Measurements from ENCODE around the gene CSNK2B.
A peak's percentile ranks its signal among the peaks of the same experiment; 100 is the strongest.

The CSNK2B gene

DNA sequence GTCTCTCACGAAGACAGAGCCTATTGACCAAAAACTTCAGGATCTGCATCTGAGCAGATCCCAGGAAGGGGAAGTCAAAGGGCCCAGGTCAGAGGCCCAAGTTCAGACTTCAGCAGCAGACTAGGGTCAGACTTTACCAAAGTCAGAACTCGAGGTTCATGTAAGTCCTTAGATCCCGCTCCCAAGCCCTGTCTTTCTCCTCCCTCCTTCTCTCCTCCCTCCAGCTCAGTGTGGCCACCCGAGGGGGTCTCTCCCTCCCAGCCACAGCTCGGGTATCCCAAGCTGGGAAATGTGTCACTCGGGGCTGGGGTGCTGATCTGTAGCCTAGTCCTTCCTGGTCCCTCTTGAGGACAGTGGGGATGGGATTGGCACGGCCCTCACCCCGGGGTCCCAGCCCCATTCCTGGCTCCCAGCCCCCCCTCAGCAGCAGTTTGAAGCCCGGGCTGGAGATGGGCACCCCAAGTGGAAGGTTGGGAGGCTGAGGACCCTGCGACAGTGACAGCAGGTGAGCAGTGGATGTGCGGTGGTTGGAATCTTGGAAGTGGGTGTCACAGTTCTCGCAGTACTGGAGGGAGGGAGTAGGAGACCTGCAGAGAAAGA, 3.7 kb upstream of the CSNK2B start:
- no peak for DNase-seq

DNA sequence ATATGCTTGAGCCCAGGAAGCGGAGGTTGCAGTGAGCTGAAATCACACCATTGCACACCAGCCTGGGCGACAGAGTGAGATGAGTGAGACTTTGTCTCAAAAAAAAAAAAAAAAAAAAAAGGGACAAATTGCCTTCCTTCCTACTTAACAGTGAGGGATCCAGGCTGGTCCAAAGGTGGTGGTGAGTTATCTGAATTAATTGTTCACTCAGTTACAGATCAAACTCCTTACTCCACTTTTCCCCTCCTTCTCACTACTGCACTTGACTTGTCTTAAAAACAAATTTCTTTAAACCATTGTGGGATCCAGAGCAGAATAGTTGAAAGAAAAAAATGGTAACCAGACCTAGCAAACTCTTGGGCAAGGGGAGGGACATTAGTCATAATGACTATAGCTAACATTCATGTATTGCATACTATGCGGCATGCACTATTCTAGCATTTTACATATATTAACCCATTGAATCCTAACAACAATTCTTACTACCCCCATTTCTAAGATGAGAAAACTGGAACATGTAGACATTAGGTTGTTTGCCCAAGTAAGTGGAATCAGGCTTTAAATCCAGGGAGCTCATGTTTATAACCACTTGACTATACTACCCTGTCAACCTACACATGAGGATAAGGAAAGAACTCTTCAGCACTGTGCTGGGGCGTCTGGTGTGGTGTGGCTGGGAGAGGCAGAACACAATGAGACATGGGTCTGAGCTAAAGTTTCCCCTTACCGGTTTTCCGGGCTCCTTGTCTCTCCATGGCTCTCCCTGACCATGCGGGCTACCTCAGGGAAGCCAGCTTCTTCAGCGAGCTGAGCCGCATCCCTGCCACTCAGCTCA, 2.5 kb upstream of the CSNK2B start:
- DNase-seq, result no peak

DNA sequence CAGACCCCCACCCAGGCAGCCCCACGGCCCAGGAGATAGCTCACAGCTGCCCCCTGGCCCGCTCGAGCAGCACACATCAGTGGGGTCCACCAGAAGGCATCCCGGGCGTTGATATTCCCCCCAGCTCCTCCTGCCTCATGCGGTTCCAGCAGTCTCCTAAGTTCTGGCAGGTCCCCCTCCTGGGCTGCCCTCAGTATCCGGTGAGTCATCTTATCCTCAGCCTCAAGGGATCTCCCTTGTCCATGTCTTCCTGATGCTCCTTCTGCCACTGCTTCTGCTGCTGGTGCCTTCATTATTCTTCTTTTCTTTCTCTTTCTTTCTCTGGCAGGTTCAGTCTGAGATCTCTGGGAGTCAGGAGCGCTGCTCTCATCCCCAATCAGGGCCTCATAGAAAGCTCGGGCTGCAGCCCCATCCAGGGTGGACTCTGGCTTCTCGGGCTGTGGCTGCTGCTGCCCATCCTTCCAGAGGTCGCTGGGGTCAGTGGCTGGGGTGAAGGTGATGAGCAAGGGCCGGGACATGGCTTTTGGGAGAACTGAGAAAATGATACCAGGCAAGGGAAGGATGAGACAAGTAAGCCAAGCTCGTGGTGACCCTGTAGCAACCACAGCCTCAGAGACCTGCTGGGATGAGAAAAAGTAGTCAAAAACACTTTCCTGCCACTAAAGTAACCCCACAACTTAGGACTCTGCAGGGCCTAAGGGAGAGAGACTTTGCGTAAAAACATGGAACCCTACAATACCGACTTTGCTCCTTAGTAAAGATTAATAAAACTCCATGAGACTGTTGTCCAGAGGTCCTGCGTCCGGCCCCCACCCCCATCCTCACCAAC, 1.7 kb upstream of the CSNK2B start:
- no peak for DNase-seq

DNA sequence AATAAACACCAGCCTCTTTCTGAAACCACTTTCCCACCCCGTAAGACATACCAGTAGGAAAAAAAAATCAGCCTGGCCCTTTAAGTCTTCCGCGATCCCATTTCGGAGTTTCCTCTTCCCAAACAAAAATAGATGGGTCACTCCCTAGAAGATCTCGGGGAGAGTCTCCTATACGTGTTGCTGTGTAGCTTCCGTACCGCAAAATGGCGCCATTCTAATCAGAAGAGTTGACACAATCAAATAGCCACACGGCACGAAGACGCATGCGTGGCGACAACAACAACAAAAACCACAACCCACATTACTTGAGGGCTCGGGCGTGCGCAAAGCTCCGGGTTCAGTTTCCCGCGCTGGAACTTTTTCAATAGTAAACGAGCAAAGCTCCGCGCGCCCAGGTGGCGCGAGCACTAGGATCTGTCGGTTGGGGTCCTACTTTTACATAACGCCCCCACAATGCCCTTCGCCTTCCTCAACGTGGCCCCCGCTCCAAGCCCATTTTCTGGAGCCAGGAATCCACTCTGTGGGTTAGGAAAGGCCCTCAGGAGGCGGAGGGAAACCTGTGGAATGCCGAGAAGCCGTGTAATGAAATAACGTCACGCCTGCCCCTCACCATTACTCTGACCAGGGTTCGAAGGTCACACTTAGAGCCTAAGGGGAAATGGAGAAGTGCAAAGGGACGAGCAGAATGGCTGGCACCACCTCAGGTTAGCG, 935 bp upstream of the CSNK2B start, which contains the start of gene GPANK1:
TSS of gene GPANK1 (minus strand) at position 208 of the 711 bp plus-strand sequence. CDS start 519 bp downstream, outside the sequence.
- peak; percentile 88 for DNase-seq

DNA sequence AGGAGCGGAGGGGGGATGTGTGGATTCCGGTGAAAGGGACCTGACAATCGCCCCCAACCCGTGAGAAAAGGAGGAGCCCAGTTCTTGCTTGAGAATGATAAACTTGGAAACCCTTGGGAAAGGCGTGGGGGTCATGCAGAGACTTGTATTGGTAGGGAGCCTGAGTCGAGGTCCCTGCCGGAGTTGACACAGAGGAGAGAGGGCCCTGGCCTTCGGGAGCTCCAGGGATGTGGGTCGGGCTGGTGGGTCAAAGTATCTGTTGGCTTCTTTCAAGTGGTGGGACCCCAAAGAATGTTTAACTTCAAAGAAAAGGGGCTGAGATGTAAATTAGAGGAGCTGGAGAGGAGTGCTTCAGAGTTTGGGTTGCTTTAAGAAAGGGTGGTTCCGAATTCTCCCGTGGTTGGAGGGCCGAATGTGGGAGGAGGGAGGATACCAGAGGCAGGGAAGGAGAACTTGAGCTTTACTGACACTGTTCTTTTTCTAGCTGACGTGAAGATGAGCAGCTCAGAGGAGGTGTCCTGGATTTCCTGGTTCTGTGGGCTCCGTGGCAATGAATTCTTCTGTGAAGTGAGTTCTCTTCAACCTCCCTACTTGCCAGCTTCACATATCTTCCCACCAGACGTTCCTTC, 571 bp downstream of the CSNK2B start:
- DNase-seq, result no peak

DNA sequence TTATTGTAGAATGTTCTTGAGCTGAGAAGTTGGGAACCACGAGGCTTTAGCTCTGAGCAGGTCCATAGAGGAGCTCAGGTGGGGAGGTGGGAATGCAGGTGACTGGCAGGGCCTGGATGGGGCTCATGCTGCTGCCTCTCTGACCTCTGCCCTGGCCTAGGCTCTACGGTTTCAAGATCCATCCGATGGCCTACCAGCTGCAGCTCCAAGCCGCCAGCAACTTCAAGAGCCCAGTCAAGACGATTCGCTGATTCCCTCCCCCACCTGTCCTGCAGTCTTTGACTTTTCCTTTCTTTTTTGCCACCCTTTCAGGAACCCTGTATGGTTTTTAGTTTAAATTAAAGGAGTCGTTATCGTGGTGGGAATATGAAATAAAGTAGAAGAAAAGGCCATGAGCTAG, 3.8 kb downstream of the CSNK2B start, which contains the start of gene LY6G5B:
TSS of gene LY6G5B (plus strand) at position 301 of the 400 bp plus-strand sequence. CDS start 975 bp downstream, outside the sequence.
- no peak for DNase-seq

DNA sequence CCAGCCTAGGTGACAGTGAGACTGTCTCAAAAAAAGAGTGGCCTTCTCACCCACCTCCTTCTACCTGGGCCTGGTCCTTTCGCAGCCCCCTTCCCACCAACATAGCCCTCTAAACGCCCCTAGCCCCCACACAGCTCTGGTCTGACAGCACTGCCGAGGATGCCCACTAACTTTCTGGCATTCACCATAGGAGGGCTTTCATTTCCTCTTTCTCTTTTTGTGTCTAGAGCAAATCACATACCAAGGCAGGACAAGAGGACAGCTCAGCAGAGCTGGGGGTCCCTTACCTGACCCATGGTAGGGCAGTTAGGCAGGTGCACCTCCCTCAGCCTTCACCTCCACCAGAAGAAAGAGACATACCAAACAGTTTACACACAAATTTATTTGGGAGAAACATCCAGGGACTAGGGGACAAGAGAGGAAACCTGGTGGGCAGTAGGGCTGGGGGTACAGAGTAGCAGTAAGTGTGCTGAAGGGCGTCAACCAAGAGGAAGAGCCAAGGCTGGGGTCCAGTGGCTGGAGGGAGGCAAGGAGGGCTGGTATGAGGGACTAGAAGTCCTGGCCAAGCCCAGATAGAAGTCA, 10.5 kb downstream of the CSNK2B start:
- no peak for DNase-seq

DNA sequence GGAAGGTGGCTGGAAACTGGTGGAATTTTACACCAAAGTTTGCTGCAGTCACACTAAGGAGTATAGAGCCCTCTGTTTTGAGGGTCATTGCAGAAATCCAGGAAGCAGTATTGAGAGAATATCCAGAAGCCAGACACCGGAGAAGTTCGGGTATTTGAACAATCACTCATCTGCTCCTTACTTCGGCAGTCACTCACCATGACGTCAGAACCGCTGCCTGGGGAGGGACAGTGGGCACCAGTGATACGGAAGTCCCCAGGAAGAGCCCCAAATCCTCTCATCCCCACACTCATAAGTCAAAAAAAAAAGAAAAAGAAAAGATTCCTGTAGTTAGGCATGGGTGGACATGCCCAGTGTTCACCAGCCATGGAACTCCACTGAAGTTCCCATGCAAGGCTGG, 11.0 kb downstream of the CSNK2B start:
- DNase-seq, result no peak

DNA sequence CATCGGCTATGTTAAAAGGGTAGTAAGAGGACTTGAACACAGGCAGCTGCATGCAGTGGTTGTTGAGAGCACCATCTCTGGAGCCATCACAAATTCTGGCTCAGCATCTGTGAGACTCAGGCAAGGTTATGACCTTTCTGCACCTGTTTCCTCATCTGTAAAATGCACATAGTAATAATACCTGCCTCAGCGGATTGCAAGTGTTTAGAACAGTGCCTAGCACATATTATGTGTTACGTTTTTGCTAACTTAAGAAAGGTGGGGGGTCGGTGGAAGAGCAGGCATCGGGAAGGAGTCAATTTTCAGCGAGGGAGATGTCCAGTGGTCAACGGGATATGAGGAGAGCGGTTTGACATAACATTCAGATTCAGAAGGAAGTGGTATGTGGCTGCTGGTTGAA, 12.1 kb downstream of the CSNK2B start:
- DNase-seq, result no peak

DNA sequence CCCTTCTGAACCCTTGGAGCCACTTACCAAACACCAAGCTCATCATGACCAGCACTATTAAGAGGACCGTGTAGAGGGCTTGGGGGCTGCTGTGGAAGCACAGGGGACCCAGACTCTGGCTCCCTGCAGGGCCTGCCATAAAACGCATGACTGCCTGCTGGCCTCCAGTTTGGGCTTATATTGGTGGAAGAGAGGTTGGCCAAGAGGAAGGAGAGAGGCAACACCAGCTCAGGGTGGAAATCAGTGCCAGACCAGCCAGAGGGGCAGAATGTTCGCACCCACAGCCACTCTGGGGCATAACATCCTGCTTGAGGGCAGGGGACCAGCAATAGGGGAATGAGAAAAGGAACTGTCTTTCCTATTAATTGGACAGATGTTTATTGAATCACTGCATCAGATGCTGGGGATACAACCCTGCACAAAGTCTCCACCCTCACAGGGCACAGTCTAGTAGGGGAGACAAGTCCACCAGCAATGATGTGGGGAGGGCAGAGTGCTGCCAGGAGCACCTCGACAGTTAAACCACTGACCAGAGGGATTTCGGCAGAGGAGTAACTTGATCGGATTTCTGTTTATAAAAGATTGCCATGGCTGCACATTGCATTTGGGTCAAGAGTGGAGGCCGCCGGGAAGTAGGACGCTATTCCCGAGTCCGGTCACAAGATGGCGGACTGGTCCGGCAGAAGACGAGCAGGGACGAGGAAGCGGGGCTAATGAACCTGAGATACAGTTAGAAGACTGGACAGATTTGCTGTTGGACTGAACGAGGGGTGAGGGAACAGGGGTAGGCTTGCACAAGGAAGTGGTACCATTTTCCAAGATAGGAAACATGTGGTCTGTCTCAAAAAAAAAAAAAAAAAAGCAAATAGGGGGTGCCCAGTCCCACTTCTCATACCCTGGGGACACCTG, 14.6 kb downstream of the CSNK2B start, which contains the start of gene LY6G5C:
TSS of gene LY6G5C (minus strand) at position 842 of the 909 bp plus-strand sequence. CDS start at position 148, 694 bp downstream.
- DNase-seq, result peak; percentile 60

DNA sequence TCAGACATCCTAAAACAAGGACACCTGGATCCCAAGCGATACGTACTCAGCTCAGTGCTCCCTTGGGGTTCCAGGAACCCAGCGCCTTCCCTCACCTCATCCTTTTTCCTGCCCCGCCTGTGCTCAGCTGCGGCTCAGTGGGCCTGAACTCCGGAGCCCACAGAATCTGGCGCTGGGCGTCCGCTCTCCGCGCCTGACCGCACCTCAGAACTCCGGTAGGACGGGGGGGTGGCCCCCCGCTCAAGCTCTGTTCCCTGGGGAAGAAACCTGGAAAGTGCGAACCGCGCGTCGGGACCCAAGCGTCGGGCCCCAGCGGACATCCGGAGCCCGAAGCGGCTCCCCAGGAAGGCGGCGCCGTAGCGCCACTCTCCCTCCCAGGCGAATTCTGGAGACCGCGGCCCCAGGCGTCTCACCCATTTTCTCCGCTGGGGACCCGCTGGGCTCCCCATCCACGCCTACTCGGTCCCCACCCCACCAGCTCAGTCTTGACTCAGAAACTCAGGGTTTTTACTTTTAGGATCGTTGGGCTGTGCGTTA, 15.3 kb downstream of the CSNK2B start:
- DNase-seq, result peak; percentile 48

DNA sequence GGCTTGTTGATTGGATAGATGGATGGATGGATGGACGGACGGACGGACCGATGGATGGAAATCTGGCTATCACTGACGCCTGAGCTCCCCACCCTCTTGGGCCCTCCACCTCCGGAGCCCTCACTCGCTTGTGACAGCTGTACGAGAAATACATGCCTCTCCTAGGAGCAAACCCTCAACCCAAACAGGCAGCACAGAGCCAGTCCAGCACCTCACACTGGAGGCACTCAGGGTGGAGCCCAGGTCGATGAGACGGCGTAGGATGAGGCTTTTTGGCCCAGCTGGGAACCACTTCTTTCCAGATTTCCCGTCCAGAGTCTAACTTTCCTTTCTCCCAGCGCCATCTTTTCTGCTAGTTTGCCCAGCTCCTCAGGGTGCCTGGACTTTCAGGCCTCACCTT, 17.7 kb downstream of the CSNK2B start:
- DNase-seq, result no peak

DNA sequence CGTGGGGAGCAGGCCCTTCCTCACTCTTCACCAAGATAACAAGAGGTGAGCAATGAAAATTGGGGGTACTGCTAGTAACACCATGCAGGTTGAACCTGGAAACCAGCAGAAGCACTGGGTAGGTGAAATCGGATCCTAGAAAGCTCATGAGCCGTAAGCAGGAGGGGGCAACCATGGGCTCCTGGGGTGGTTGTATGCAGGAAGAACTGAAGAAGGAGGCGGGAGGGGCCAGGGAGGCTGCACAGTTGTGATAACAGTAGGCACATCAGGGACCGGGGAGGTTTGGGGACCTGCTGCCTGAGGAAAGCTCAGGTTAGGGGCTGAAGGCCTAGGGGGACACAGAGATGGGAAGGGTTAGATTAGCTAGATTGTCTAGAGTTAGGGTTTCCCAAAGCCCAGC, 20.6 kb downstream of the CSNK2B start:
- no peak for DNase-seq

DNA sequence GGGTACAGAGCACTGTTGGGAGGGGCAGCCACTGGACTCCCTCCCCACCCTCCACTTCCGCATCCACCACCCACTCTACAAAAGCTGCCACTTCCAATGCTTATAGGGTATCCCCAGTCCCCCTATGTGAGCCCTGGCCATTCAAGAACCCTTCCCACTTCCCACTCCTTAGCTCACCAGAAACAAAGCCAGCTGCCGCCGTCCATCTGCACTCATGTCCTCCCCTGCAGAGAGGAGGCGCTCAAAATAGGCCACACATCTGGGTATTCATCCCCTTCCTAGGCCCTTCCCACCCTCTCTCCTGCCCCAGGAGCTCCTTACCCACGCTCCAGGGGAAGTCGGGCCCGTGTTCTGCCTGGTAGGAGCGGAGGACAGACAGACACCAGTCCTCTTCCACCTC, 21.4 kb downstream of the CSNK2B start:
- DNase-seq, result no peak

DNA sequence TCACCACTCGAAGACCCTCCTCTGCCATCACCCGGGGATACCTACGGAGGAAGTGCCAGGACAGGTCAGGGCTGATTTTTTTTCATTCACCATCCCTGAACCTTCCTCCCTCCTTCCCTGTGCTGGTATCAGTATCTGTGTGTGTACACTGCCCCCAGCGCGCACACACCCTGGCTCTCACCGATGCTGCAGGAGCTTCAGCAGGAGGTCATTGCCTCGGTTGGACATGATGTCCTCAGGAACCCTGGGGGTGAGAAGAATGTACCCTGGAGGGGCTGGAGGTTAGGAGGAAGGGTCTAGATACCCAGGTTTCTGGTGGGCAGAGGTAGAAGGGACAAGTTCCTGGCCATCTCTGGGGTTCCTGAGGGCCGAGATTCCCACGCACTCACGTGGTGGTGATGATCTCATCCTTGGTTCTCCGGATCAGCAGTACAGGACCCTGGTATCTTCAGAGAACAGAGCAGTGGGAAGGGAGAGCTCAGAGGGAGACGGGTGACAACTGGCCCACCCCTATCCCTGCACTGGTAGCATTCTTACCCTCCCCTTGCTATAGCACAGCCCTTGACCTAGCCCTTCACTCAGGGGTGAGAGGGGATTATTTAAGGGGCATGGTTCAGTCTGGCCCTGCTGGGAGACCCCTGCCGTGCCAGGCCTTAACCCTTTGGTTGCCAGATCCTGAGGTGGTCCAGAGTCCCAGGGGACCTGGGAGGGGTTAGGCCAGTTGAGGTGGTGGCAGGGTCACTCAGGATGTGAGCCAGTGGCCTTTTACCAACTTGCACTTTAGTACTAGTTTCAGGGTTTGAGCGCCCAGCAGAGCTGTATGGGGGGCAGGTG, 22.2 kb downstream of the CSNK2B start:
- DNase-seq, result no peak

DNA sequence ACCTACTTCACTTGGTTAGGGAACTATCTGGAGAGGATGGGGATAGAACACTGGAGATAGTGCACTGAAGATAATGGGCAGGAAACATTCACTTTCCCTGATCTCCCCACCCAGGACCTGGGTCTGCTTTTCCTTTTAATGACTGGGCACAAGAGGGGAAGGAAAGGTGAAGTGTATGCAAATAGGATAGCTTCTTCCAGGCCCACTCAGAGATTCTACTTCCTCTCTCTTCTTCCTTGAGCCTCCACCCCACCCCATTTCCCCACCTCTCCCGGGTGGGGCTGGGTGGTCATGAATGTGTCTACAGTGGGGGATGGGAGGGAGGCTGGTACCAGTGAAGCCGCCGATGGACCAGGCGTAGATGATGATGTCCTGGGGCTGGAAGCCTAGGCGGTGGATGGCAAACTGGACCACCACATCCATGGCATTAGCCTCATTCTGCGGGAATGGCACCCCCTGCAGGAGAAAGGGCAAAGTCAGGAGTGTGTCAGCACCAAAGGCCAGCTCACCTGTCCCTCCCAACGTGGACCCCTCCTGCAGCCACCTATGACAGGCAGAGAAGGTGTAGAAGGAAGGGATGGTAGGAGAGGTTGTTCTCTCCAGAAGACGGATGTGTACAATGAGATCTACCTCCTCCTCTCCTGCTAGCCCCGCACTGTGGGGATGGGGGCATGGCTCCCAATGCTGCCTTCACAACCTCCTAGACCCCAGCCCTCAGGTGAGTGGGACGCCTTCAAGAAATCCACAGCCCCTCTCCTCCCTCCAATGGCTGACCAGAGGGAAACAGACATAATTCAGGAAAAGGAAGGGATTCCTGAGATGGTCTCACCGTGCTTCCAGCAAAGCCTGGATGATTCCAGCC, 23.6 kb downstream of the CSNK2B start:
- DNase-seq, result no peak

DNA sequence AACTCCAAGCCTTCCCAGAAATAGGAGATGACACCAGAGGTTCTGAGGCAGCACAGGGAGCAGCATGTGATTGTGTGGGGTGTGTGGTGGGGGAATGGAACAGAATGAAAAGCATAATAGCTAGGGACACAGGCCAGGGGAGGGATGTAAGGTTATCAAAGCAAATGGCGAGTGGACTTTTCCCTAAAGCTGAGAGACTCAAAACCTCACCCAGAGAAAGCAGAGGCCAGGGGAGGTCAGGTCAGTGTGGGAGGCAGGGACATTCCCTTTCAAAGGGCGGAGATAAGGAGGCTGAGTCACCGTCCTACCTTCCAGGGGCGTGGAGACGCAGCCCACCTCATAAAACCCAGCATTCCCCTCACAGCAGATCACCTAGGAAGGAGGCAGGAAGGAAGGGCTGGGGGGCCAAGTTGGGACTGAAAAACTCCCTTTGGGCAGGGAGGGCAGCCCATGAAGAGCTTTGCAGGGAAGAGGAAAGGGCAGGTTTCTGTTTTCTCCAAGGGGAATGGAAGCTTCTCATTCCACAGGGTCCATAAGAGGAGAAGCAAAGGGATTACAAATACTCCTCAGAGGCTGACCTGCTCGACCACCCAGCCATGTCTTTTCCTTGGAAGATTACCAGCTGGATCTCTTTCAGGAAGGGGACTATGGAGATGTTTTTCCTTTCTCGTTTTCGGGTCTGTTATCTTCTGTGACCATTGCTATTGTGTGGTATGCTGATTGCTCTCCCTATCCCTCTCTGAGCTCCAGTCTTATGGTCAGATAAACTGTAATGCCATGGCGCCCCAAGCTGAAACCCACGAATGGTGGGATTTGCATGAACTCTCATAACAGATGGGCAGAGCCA, 24.6 kb downstream of the CSNK2B start:
- no peak for DNase-seq

Data from activated naive CD4-positive, alpha-beta T cell treated with anti-CD3 and anti-CD28 coated beads, Interleukin-2, amount 50 U/mL, for 16 hours (primary cell).